22Rv1 (cell line): Measurements from ENCODE around the gene MAEA.

Source experiments
- ZFX ChIP-seq: fragments of 450-650 bp; IDR thresholded peaks from 2 replicates; pipeline ENCODE4 v1.6.1; 2017; ENCODE audit warnings: antibody characterized with exemption, borderline replicate concordance
- TF ChIP-seq, protein P1 (sequence below): fragments of 450-650 bp; IDR thresholded peaks from 2 replicates; pipeline ENCODE4 v1.5.1; 2017; ENCODE audit warnings: mild to moderate bottlenecking

DNA sequence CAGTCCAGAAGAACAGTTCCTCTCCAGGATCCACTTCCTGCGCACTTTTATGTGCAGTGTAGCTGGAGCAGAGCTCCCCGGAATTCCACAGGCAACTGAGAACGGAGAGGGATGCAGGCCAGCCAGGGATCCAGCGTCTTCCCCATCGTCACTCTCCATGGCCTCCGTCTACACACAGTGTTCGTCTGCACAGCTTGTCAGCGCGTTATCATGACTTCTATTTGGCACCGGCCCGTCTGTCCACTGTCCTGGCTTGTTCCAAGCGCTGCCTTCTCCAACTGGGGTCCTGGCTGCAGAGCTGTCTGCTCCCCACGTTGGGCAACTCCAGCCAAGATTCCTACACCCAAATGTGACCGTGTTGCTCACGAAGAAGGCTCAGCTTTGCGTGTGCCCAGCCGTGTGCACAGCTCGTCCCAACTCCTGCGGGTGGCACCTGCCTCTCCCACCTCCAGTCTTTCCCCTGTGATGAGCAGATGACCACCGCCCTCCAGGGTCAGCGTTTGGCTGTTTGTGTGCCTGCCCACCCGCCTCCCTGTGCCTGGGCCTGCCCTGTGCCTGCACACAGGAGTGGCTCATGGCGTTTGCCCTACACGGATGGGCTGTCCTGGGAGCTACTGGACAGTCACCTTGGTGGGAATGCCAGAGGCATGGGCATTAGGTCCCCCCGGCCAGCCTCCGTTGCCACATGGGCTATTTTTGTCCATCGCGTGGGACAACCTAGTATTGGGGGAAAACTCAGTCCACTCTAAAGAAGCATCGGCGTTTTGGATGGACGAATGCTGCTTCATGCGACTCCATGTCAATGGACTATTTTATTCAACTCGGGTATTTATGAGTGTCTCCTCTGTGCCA, 38.5 kb upstream of the MAEA start:
- TF ChIP-seq, protein P1, sequence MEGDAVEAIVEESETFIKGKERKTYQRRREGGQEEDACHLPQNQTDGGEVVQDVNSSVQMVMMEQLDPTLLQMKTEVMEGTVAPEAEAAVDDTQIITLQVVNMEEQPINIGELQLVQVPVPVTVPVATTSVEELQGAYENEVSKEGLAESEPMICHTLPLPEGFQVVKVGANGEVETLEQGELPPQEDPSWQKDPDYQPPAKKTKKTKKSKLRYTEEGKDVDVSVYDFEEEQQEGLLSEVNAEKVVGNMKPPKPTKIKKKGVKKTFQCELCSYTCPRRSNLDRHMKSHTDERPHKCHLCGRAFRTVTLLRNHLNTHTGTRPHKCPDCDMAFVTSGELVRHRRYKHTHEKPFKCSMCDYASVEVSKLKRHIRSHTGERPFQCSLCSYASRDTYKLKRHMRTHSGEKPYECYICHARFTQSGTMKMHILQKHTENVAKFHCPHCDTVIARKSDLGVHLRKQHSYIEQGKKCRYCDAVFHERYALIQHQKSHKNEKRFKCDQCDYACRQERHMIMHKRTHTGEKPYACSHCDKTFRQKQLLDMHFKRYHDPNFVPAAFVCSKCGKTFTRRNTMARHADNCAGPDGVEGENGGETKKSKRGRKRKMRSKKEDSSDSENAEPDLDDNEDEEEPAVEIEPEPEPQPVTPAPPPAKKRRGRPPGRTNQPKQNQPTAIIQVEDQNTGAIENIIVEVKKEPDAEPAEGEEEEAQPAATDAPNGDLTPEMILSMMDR, result no peak
- TF ChIP-seq ZFX, result no peak
